Osteoblast (primary cell): ENCODE data around the gene PPP3CA. TPM values are rescaled to one million over a fixed set of nuclear protein-coding genes. Genes with fewer than 3 reads are reported as not detected.

Experiments used
- DNase-seq: peaks from one replicate; pipeline ENCODE4 v3.0.0; 2011; ENCODE audit warnings: low spot score, mixed read lengths; ENCODE audit not compliant: insufficient read length; ENCODE audit errors: missing footprints
- H2AFZ ChIP-seq: 2 replicates; pipeline ENCODE4 v1.6.0; 2011; ENCODE audit warnings: mild to moderate bottlenecking, low read length
- H3K27ac ChIP-seq: 2 replicates; pipeline ENCODE4 v1.5.1; 2011; ENCODE audit warnings: mild to moderate bottlenecking, low read depth, low read length, moderate library complexity
- H3K27me3 ChIP-seq: 2 replicates; pipeline ENCODE4 v1.6.0; 2012; ENCODE audit warnings: mild to moderate bottlenecking, control low read depth, inconsistent platforms, low read length, moderate library complexity; ENCODE audit not compliant: insufficient read depth
- H3K36me3 ChIP-seq: 2 replicates; pipeline ENCODE4 v1.5.1; 2011; ENCODE audit warnings: mild to moderate bottlenecking, low read length, control low read depth, moderate library complexity; ENCODE audit not compliant: insufficient read depth
- H3K4me1 ChIP-seq: 2 replicates; pipeline ENCODE4 v1.5.1; 2011; ENCODE audit warnings: mild to moderate bottlenecking, low read length, control low read depth, moderate library complexity; ENCODE audit not compliant: insufficient read depth
- H3K4me2 ChIP-seq: 2 replicates; pipeline ENCODE4 v1.6.0; 2011; ENCODE audit warnings: mild to moderate bottlenecking, low read length; ENCODE audit not compliant: insufficient read depth
- H3K4me3 ChIP-seq: fragments of 200-600 bp; sonication (generic); 3 replicates; pipeline ENCODE4 v1.5.1; 2012; ENCODE audit warnings: mild to moderate bottlenecking, low read length, inconsistent platforms; ENCODE audit not compliant: insufficient read depth
- H3K79me2 ChIP-seq: 2 replicates; pipeline ENCODE4 v1.6.0; 2012; ENCODE audit warnings: mild to moderate bottlenecking, low read length, control low read depth, inconsistent platforms; ENCODE audit not compliant: insufficient read depth
- H3K9me3 ChIP-seq: 2 replicates; pipeline ENCODE4 v1.5.1; 2011; ENCODE audit warnings: low read depth, low read length, control low read depth
- H4K20me1 ChIP-seq: 2 replicates; pipeline ENCODE4 v1.6.0; 2012; ENCODE audit warnings: mild to moderate bottlenecking, low read length, control low read depth; ENCODE audit not compliant: insufficient read depth
- total RNA-seq: library from RNA; depleted of rRNA; stranded (reverse); fragments of >200 nt; gene quantifications from 2 replicates; pipeline ENCODE4 v1.2.3, GENCODE V29; 2012
- TF ChIP-seq, protein P1 (sequence below): IDR thresholded peaks from 2 replicates; pipeline ENCODE4 v1.5.1; 2011; ENCODE audit warnings: mild to moderate bottlenecking, low read depth, low read length, moderate library complexity; ENCODE audit errors: extremely low read depth

PPP3CA gene
- total RNA-seq, 1 donor = 80.0 TPM

DNA sequence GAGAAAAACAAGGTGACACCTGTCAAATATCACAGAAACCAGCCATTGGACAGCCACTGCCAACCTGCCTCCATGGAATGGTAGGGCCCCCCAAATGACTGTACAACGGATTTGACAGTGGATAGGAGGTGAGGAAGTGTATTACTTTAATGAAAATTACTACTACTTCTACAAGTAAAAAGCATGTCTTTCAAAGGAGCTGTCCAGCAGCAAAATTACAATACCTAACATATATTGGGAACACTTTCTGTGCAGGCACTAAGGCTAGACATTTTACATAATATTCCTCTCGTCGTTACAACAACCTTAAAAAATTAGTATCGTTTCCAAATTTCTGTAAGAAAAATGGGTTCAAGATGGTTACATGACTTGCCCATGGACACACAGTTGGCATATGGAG, 14.9 kb downstream of the PPP3CA start:
- no peak for DNase-seq
- Histone ChIP-seq H3K4me1 (peaks cover 6% of the 10 kb centered on the region), H3K79me2 (peaks cover 97% of the 10 kb centered on the region), H3K36me3 (no peaks in the 10 kb centered on the region), H3K4me2 (no peak overlapping the region), H3K9me3 (no peaks in the 10 kb centered on the region), H2AFZ (no peak overlapping the region), H3K27me3 (no peaks in the 10 kb centered on the region), H4K20me1 (peaks cover 66% of the 10 kb centered on the region), H3K27ac (no peak overlapping the region), H3K4me3 (no peak overlapping the region)
- TF ChIP-seq, protein P1, sequence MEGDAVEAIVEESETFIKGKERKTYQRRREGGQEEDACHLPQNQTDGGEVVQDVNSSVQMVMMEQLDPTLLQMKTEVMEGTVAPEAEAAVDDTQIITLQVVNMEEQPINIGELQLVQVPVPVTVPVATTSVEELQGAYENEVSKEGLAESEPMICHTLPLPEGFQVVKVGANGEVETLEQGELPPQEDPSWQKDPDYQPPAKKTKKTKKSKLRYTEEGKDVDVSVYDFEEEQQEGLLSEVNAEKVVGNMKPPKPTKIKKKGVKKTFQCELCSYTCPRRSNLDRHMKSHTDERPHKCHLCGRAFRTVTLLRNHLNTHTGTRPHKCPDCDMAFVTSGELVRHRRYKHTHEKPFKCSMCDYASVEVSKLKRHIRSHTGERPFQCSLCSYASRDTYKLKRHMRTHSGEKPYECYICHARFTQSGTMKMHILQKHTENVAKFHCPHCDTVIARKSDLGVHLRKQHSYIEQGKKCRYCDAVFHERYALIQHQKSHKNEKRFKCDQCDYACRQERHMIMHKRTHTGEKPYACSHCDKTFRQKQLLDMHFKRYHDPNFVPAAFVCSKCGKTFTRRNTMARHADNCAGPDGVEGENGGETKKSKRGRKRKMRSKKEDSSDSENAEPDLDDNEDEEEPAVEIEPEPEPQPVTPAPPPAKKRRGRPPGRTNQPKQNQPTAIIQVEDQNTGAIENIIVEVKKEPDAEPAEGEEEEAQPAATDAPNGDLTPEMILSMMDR = no peak

- Histone ChIP-seq H3K36me3 (no peaks in the 10 kb centered on the region), H3K4me3 (no peak overlapping the region), H4K20me1 (peaks cover 61% of the 10 kb centered on the region), H3K4me2 (no peak overlapping the region), H2AFZ (no peak overlapping the region), H3K27ac (no peak overlapping the region), H3K27me3 (no peaks in the 10 kb centered on the region), H3K79me2 (peaks cover 96% of the 10 kb centered on the region), H3K4me1 (peaks cover 3% of the 10 kb centered on the region), H3K9me3 (no peaks in the 10 kb centered on the region)
- DNase-seq = no peak
- TF ChIP-seq, protein P1 = no peak
Observed at GRCh38 chr4:101331017-101331416, 16.3 kb downstream of the PPP3CA start.

DNA sequence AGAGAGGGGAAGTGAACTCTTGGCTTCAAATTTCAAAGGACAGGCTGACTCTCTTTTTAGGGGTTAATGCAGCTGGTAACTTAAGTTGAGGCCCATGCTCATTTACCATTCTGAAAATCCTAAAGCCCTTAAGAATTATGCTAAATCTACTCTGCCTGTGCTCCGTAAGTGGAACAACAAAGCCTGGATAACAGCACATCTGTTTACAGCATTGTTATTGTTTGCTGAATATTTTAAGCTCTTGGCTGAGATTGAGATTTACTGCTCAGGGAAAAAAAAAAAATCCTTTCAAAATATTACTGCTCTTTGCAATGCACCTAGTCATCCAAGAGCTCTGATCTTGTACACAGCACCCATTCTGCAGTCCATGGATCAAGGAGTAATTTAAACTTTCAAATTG, 17.7 kb downstream of the PPP3CA start:
- TF ChIP-seq, protein P1 = no peak
- no peak for DNase-seq
- Histone ChIP-seq H3K4me3 (no peak overlapping the region), H3K4me2 (no peak overlapping the region), H4K20me1 (peaks cover 65% of the 10 kb centered on the region), H2AFZ (no peak overlapping the region), H3K4me1 (peaks cover 3% of the 10 kb centered on the region), H3K27ac (no peak overlapping the region), H3K27me3 (no peaks in the 10 kb centered on the region), H3K36me3 (no peaks in the 10 kb centered on the region), H3K9me3 (no peaks in the 10 kb centered on the region), H3K79me2 (peaks cover 96% of the 10 kb centered on the region)

DNA sequence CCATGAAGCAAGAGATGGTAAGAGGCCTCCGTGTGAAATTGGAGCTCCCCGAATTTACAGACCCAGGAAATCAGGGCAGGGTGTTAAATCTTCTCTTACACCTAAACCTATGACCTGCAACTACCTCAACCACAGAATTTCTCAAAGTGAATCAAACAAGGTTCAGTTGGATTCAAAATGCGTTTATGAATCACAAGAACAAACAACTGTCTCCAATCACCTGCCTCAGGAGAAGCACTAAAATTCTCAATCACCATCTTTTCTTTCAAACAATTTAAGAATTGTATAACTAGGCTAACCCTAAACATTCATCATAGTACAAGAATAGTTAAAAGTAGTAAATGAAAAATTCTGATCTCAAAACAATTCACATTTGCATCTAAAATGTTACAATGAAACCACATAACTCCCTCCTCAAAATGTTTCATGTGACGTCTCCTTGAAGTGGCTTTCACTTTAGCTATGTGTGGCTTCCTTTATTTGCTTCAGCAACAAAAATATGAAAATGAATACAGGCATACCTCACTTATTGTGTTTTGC, 19.2 kb downstream of the PPP3CA start:
- peaks cover 3% of the 10 kb centered on the region for H3K4me1 ChIP-seq
- TF ChIP-seq, protein P1 = no peak
- peaks cover 60% of the 10 kb centered on the region for H4K20me1 ChIP-seq
- DNase-seq = no peak
- no peaks in the 10 kb centered on the region for H3K9me3 ChIP-seq
- no peak overlapping the region for H3K4me2 ChIP-seq
- no peak overlapping the region for H2AFZ ChIP-seq
- H3K27me3 ChIP-seq = no peaks in the 10 kb centered on the region
- no peak overlapping the region for H3K27ac ChIP-seq
- H3K36me3 ChIP-seq = no peaks in the 10 kb centered on the region
- H3K4me3 ChIP-seq = no peak overlapping the region
- peaks cover 96% of the 10 kb centered on the region for H3K79me2 ChIP-seq
